GM12872 (cell line): ENCODE measurements around the gene FAM222A.

Experiments
- CTCF ChIP-seq: IDR thresholded peaks from 3 replicates; pipeline ENCODE4 v1.5.1; 2011; ENCODE audit warnings: low read depth, mild to moderate bottlenecking, low read length, moderate library complexity; ENCODE audit not compliant: insufficient read depth

FAM222A gene

GRCh38 chr12:109719123-109720022, 5.7 kb downstream of the FAM222A start:
- no peak for TF ChIP-seq CTCF

- no peak for TF ChIP-seq CTCF
Observed at GRCh38 chr12:109720152-109720856, 6.7 kb downstream of the FAM222A start.

- no peak for TF ChIP-seq CTCF
Observed at GRCh38 chr12:109720857-109721189, 7.2 kb downstream of the FAM222A start.

- TF ChIP-seq CTCF = no peak
Observed at GRCh38 chr12:109721276-109721675, 7.7 kb downstream of the FAM222A start.

- TF ChIP-seq CTCF = no peak
Observed at GRCh38 chr12:109722022-109722720, 8.5 kb downstream of the FAM222A start.

GRCh38 chr12:109722721-109723094, 9.1 kb downstream of the FAM222A start:
- no peak for TF ChIP-seq CTCF

- TF ChIP-seq CTCF = no peak
Observed at GRCh38 chr12:109723311-109723881, 9.8 kb downstream of the FAM222A start.
